Hair follicular keratinocyte (primary cell): ENCODE measurements around the gene TBC1D8. TPM values are rescaled to one million over a fixed set of nuclear protein-coding genes. Genes with fewer than 3 reads are reported as not detected.

Experiments
- total RNA-seq: library from RNA; depleted of rRNA; stranded (reverse); fragments of >200 nt; gene quantifications from 2 replicates; pipeline ENCODE4 v1.2.3, GENCODE V29; 2015

The TBC1D8 gene
- 11.4 and 20.0 TPM in 2 replicates for total RNA-seq

GRCh38 chr2:101151146-101151858 is at the start of gene TBC1D8:
TBC1D8 (minus strand) TSS chr2:101151382; CDS start chr2:101151253, 129 bp downstream.

GRCh38 chr2:101001691-101002561 is 149.3 kb downstream of the TBC1D8 start, which contains the start of gene RPL31:
RPL31 (plus strand) TSS chr2:101002289; CDS start chr2:101002702, 413 bp downstream.

Other genes with a start within 250 kb of the TBC1D8 start
- 1,246 and 1,637 TPM in 2 replicates for gene RPL31, start 149.1 kb downstream of the TBC1D8 start, total RNA-seq
- 49.1 and 52.6 TPM in 2 replicates for gene CNOT11, start 101.5 kb upstream of the TBC1D8 start, total RNA-seq
- 49.5 and 56.1 TPM in 2 replicates for gene RNF149, start 157.3 kb upstream of the TBC1D8 start, total RNA-seq
- 0.31 and 0.53 TPM in 2 replicates for gene CREG2, start 236.1 kb upstream of the TBC1D8 start, total RNA-seq